CD4-positive, alpha-beta T cell treated with Interleukin-15 for 1 hour (primary cell): ENCODE measurements around the gene CRTC3.
"Not testable (repeated sequence)": the region's sequence is repeated elsewhere in the genome, so short reads cannot be mapped to it uniquely, and the experiment has no call there.

Experiments used
- DNase-seq: peaks from one replicate; pipeline ENCODE4 v3.0.0-alpha.2; 2020

The CRTC3 gene

DNA sequence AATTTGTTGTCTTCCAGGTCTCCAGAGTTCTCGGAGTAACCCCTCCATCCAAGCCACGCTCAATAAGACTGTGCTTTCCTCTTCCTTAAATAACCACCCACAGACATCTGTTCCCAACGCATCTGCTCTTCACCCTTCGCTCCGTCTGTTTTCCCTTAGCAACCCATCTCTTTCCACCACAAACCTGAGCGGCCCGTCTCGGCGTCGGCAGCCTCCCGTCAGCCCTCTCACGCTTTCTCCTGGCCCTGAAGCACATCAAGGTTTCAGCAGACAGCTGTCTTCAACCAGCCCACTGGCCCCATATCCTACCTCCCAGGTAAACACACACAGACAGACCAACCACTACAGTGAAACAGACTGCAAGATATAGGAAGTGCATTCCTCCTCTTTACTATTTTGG lies 99.5 kb downstream of the CRTC3 start:
- no peak for DNase-seq

DNA sequence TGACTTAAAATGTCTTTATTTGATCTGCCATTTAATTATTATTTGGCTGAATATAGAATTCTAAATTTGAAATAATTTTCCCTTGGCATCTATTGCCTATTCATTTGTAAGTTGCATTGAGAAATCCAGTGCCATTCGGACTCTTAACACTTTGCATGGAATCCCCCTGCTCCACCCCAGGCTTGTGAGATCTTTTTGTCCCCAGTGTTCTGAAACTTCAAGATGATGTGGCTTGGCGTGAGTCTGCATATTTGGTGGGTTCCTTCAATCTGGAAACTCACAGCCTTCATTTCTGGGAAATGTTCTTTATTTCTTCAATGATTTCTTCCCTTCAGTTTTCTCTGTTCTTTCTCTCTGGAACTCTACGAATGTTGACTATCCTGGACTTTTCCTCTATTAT lies 103.6 kb downstream of the CRTC3 start:
- no peak for DNase-seq

DNA sequence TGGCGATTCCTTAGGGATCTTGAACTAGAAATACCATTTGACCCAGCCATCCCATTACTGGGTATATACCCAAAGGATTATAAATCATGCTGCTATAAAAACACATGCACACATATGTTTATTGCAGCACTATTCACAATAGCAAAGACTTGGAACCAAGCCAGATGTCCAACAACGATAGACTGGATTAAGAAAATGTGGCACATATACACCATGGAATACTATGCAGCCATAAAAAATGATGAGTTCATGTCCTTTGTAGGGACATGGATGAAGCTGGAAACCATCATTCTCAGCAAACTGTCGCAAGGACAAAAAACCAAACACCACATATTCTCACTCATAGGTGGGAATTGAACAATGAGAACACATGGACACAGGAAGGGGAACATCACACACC lies 107.3 kb downstream of the CRTC3 start:
- DNase-seq: not testable (repeated sequence)

DNA sequence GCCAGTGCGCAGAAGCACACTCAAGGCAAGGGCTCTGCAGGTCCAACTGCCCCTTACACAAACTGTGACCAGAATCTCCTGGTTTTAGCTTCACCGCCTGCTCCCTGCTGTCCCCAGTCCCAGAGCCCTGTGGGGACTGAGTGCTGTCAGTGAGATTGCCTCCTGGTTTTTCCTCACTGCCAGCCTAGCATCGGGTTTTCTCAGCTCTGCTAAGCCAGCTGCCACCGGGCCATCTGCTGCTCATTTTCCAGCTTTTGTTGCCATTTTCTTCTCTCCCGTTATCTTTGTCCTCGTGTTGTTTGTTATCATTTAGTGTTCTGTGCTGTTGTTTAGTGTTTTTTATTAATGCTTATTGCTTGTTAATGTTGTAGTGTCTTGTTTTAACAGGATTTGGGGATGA lies 108.0 kb downstream of the CRTC3 start:
- DNase-seq: no peak

DNA sequence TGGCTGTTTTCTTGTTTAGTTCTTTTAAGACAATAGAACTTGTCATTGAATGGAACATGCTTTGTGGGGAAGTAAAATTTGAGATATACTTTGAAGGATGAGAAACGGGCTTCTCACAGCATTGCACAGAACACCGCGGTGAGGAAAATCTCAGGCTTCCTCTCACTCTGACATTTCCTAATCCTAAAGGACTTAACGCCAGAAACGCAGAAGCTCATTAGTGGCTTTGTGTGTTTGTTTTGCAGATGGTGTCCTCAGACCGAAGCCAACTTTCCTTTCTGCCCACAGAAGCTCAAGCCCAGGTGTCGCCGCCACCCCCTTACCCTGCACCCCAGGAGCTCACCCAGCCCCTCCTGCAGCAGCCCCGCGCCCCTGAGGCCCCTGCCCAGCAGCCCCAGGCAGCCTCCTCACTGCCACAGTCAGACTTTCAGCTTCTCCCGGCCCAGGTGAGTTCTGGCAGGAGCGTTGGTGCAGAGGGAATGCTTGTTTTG lies 108.5 kb downstream of the CRTC3 start:
- DNase-seq: no peak

DNA sequence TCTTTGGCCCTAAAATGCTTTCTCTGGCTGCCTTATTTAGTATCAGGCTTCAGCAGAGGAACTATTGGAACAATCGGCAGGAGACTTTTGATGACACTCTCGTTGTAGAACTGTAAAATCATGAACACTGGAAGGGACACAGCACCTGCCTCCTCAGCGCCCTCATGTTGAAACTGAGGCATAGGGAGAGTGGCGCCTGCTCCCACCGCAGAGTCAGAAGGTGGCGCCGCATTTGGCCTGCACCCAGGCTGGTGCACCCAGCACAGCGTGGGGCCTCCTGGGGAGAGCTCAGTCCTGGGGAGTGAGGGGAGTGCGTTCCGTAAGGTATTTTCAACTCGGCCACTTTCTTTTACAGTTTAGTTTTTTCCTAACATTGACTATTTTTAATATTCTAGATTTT lies 109.2 kb downstream of the CRTC3 start:
- no peak for DNase-seq

DNA sequence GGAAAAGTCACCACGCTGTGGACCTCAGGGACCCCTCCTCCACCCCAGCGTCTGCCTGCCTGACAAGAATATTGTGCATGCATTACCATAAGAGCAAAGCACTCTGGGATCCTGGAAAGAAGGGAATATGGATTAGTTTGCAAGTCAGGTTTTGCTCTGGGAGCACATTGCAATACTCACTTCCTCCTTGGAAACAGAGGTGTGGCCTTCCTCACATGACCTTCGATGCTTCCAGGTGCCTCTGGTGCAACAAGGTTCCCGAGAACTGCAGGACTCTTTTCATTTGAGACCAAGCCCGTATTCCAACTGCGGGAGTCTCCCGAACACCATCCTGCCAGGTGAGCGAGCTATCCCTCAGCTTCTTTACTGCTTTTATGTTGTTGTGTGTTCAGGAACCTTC lies 111.1 kb downstream of the CRTC3 start:
- DNase-seq: no peak

DNA sequence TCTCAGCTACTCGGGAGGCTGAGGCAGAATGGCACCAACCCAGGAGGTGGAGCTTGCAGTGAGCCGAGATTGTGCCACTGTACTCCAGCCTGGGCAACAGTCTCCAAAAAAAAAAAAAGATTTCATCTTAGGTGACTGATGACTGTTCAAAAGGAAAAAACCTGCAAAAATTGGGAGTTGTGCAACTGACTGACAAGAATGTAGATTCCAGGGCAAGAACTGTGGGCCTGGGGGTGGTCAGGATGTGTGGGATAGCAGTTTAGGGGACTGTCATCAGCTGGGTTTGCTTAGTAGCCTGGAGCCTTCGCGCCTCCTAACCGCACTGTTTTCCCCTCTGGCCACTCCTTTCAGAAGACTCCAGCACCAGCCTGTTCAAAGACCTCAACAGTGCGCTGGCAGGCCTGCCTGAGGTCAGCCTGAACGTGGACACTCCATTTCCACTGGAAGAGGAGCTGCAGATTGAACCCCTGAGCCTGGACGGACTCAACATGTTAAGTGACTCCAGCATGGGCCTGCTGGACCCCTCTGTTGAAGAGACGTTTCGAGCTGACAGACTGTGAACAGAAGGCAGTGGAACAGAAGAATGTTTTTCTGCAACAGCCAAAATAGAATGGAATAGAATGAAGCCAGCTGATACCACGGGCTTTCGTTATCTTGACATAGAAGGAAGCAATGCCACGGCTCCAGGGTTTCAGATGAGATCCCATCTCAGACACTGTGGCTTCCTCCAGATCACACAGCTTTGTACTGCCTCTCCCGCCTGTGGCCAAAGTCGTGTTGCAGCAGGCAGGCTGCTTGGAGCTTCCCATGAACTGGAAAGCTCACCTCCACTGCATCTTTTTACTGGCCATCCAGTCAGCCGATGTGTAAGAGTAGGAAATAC lies 112.1 kb downstream of the CRTC3 start:
- no peak for DNase-seq

DNA sequence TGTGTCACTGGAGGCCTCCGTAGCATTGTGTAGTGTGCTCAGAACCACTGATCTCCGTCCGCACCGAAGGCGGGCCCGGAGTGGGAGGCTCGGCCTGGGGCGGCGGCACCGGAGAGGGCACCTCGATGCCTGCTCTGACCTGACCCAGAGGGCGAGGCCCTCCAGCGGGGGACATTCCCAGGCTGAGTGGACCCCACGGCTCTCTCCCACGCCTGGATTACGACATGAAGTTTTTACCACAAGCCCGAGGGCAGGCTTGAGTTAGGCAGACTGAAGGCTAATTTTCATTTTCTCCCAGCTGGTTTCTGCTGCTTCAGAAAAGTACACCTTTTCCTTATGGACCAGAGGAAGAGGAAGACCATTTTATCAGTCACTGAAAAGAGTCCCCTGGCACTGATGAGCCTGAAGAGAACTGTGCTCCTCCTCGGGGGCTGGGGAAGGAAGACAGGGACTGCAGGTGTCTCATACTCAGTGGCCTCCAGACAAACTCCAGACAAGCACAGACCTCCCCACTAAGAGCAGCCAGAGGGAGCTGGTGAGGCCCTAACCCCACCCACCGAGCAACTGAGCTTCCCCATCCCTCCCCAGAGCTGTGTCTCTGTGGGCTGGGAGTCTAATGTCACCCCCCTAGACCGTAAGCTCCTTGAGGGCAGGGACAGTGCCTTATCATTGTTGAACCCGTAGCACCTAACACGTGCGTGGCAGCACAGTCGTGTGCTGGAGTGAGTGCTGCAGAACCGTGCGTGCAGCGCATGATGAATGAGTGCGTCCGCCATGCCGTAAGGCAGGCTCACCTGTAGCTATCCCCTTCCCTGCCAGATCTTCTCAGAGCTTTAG lies 113.0 kb downstream of the CRTC3 start:
- no peak for DNase-seq

DNA sequence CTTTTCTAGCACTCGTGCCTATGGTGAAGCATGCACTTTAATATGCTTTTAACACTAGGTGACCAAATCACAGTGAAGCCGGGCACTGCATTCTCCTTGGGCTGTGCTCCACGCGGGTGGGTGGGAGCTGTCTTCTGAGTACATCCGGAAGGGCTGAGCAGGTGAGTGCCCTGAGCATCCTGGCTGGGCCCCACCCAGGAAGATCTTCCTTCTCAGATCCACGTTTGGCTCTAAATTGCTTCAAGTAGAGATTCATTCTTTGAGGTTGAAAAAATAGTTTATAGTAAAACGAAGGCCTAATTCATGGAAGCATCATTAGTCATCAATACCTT lies 113.5 kb downstream of the CRTC3 start:
- DNase-seq: no peak

DNA sequence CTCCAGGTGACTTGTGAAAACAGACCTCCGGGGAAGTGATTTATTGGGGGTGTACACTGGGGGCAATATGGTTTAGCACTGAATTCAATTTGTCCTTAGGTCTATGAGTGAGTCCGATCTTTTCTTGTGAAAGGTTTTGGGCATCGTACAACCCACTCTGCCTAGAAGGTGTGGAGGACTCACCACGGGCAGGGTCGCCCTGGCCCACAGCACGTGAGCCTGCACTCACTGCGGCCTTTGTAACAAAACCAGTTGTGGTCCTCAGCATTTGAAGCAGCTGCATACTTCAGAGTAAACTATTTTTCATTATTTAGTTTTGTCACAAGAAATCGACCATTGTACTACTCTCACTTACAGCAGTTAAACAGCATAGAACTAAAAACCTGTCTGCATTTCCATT lies 114.8 kb downstream of the CRTC3 start:
- DNase-seq: no peak

DNA sequence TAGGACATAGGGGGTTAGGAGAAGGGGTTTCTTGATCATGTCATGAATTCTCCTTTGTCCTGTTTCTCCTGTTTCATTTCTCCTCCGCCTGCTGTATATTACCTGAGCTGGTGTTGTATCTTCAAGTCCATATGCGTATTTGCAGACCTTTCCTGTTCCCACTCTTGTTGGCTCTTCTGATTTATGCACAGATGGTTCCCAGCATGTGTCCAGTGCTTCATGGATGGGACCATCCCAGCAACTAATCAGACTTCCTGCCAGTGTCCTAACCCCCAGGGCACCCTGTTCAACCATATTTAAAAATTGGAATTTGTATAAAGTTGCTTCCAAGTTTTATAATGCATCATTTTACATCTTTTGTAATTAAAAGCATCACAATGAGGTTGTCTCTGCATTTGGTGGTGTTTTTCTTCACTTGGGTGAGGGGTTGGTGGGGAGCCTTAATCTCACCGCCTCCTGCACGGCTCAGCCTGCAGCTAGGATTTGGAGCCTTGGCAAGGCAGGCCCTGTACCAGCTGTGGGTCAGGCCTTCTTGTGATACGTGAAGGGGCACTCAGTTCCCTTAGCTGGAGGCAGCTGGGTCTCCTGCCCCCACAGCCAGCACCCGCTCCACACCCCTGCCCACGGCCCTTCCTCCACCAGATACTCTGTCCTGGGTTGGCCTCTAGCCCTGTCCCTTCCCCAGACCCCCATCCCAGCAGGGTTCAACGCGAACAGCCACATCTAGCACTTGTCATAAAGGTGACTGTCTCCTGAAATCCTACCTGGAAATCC lies 115.4 kb downstream of the CRTC3 start:
- no peak for DNase-seq

DNA sequence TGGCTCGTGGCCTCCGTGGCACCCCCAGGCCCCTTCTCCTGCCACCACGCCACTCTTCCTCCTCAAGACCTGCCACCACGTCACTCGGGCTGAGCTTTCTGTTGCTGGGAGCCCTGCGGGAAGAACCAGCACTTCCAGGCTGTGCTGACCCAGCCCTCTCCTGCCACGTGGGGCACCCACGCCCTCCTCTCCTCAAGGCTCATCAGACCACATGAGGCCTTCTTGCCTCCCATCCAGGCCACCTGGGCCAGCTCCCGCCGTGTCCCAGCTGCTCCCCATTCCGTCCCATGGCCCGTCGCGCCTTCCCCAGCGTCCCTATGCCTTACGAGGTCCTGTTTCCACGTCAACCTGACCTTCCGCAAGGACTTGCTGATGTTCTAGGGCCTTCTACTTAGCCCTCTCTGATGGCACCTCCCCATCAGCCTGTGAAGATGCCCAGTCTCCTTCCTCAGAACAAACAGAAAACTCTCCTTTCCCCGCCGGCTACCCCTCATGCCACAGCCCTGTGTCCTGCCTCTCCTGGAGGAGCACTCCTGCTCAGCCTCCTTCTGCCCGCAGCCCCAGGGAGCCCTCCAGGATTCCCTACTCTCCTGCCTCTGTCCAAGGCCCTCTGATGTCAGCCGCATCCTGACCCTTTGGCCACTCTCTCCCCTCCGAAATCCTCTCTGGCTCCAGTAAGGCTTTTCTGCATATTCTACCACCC lies 116.3 kb downstream of the CRTC3 start:
- no peak for DNase-seq

DNA sequence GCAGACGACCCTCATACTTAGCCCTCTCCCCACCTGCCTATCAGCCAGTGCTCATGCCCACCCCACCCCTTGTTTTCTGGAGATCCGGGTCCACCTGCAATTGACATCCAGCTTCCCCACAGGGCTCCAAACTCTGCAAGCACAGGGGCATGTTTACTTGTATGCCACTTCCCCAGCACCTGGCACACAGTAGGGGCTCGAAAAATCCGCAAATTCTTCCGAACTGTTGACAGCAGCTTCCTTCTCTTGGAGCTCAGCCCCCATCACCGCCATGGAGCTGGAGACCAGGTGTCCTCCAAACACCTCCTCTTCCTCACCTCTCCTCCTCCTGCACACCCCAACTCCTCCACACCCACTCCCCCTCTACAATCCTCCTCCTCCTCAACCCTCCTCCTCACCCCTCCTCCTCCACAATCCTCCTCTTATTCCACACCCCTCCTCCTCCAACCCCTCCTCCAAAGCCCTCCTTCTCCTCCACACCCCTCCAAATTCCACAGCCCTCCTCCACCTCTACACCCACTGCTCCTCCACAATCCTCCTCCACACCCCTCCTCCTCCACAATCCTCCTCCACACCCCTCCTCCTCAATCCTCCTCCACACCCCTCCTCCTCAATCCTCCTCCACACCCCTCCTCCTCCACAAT lies 117.1 kb downstream of the CRTC3 start:
- no peak for DNase-seq

DNA sequence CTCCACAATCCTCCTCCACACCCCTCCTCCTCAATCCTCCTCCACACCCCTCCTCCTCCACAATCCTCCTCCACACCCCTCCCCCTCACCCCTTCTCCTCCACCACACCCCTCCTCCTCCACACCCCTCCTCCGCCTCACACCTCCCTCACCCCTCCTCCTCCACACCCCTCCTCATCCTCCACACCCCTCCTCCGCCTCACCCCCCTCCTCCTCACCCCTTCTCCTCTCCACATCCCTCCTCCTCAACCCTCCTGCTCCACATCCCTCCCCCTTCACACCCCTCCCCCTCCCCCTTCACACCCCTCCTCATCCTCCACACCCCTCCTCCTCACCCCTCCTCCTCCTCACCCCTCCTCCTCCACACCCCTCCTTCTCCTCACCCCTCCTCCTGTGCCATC lies 117.6 kb downstream of the CRTC3 start:
- DNase-seq: no peak

DNA sequence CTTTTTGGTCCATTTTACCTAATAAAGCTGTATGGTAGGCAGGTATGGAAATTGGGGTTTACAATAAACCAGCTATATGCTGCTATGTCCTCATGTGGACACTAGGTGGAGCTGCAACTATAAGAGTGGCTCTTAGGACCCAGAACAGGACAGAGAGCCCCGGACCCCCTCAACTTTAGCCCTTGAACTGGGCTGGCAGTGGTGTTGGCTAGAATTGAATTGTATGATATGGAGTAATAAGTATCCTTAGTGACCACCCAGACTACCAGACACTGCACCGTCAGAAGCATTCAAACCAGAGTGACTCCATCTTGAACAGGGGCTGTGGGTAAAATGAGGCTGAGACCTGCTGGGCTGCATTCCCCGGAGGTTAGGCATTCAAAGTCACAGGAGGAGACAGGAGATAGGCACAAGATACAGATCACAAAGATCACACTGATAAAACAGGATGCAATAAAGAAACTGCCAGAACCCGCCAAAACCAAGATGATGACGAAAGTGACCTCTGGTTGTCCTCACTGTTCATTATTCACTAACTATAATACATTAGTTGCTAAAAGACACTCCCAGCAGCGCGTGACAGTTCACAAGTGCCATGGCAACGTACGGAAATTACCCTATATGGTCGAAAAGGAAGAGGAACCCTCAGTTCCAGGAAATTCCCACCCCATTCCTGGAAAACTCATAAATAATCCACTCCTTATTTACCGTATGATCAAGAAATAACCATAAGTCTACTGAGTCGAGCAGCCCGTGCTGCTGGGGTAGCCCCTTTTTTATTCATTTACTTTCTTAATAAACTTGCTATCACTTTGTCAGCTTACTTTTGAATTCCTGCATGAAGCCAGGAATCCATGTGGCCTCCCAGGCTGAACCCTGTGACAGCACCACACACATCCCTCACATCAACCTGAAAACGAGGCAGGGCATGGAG lies 118.7 kb downstream of the CRTC3 start:
- peak; percentile 72 for DNase-seq

DNA sequence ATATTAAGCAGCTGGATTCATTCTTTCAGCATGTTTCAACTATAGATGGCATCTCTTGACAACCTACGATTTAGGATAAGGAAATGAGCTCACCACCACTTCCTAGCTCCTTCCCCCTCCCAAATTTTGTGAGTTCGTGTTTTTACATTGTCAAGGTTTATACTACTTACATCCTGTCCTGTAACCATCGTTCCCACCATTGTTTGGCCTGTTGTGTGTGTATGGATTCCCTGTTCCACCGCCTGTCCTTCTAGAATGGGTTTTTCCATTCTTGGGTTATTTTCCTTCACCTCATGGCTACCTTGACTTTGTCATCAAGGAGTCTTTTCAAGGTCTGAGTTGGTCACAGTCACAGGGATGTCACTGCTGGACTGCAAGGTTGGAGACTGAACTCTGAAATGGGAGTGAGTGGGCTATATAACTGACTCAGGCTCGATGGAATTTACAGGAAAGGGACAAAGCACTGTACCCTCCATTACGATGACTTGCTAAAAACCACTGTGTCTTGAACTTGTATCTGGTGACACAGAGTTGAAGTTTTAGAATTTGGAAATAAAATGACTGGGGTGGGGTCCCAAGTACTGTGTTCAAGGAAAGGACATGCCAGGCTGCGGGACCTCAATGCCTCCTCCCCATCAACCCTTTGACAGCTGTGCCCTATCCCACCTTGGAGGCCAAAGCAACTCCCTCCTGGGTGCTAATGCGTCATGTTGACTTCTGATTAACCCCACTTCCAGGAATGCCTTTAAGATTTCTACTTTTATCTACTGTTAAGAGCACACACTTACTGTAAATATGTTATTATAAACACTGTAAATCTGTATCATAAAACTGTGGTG lies 120.6 kb downstream of the CRTC3 start:
- no peak for DNase-seq

DNA sequence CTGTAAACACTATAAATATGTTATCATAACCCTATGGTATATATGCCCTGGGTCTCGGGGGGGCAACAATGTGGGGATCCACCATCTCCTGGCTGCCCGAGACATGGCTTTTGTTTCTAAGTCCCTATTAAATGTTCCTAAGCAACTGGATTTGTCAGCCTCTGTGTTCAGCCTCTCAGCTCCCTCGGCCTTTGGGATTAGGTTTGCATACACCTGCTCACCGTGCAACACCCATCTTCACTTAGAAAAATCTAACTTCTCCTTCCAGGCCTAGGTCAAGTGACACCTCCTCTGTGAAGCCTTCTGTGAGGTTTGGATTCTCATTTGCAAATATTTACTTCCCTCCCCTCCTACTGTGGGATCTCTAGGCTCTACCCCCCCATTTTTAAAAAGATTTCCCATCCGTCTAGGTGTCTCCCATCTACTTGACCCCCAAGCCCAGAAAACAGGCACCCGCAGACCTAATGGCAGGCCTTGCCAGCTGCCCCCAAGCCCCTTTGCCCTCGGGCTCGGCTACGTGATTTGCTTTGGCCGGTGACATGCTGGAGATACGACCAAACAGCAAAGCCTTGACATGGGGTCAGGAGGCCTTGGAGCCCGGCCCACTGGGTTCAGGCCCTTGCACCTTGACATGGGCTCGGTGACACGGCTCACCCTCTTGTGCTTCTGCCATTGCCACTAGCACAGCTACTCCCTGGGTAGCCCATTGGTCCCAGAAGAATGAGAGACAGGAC lies 121.4 kb downstream of the CRTC3 start:
- no peak for DNase-seq
